Measurements from ENCODE around the gene MYCN.
"Not testable (repeated sequence)": the region's sequence is repeated elsewhere in the genome, so short reads cannot be mapped to it uniquely, and the experiment has no call there.

The MYCN gene

GRCh38 chr2:15959331-15960153 lies 19.2 kb downstream of the MYCN start:
- no peak for DNase-seq

DNA sequence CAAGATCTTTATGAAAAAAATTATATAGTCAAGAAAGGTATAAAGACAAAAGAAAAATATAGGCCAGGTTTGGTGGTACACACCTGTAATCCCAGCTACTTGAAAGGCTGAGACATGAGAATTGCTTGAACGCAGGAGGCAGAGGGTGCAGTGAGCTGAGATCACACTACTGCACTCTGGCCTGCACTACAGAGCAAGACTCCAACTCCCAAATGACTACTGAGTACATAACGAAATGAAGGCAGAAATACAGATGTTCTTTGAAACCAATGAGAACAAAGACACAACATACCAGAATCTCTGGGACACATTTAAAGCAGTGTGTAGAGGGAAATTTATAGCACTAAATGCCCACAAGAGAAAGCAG lies 19.8 kb downstream of the MYCN start:
- not testable (repeated sequence) for DNase-seq

GRCh38 chr2:15963109-15963976 lies 23.0 kb downstream of the MYCN start:
- not testable (repeated sequence) for DNase-seq

GRCh38 chr2:15963977-15964670 lies 23.8 kb downstream of the MYCN start:
- DNase-seq: no peak

GRCh38 chr2:15964936-15965563 lies 24.7 kb downstream of the MYCN start:
- no peak for DNase-seq

GRCh38 chr2:15965564-15966019 lies 25.2 kb downstream of the MYCN start:
- no peak for DNase-seq

DNA sequence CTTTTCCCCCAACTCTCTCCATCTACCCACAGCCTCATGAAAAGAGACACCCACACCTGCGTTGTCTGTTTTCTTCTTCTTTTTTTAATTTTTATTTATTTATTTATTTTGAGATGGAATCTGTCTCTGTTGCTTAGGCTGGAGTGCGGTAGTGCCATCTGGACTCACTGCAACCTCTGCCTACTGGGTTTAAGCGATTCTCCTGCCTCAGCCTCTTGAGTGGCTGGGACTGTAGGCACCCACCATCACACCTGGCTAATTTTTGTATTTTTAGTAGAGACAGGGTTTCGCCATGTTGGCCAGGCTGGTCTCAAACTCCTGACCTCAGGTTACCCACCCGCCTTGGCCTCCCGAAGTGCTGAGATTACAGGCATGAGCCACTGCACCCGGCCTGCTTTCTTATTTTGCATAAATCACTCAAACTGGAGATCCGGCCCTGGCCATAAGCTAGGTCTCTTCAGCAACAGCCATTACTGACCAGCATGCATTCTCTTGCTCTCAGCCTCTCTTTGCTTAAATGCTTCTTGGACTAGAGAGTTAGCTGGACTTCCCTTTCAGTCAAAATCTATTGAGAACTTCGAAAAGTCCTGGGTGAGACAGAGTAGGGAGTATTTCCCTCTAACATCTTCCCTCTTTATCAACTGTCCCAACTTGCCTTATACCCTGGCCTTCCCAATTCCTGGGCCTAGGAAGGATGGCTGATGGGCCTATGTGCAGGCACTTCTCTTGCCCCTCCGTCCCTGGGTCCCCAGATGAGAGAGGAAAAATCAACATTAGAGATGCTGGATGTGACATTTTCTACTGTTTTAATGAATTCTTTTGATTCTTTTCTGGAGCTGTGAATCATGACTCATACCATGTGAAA lies 27.3 kb downstream of the MYCN start:
- DNase-seq: no peak

GRCh38 chr2:15968280-15969178 lies 28.2 kb downstream of the MYCN start:
- no peak for DNase-seq

DNA sequence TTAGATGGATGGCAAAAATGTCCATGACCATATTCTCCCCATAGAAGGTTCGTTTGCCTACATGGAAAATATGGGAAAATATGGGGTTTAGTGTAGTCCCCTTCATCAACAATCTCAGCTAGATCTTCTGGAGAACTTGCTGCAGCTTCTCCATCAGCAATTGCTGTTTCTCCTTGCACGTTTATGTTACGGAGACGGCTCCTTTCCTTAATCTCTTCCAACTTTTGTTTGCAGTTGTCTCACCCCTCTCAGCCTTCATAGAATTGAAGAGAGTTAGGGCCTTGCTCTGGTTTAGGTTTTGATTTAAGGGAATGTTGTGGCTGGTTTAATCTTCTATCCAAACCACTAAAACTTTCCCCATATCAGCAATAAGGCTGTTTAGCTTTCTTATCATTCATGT lies 28.9 kb downstream of the MYCN start:
- DNase-seq: no peak

GRCh38 chr2:15970701-15971100 lies 30.4 kb downstream of the MYCN start:
- DNase-seq: no peak

GRCh38 chr2:15971351-15971750 lies 31.0 kb downstream of the MYCN start:
- no peak for DNase-seq

DNA sequence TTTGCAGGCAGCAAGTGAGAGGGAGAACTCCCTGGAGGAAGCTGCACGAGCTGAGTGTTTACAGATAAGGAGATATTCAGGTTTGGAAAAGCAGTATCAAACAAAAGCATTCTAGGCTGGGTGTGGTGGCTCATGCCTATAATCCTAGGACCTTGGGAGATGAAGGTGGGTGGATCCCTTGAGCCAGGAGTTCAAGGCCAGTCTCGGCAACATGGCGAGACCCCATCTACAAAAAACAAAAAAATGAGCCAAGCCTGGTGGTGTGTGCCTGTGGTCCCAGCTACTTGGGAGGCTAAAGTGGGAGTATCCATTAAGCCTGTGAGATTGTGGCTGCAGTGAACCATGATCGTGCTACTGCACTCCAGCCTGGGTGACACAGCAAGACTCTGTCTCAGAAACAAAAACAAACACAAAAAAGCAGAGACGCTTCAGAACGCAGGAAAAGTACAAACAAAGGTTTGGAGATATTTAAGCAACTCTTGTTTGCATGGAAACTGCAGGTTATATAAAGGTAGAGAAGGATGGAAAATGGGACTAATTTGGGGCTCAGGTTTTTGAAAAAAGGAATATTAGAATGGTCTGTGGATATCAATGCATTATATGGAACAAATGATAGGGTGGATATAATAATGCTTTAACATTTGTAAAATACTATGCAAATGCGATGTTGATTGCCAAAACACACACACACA lies 31.6 kb downstream of the MYCN start:
- no peak for DNase-seq

DNA sequence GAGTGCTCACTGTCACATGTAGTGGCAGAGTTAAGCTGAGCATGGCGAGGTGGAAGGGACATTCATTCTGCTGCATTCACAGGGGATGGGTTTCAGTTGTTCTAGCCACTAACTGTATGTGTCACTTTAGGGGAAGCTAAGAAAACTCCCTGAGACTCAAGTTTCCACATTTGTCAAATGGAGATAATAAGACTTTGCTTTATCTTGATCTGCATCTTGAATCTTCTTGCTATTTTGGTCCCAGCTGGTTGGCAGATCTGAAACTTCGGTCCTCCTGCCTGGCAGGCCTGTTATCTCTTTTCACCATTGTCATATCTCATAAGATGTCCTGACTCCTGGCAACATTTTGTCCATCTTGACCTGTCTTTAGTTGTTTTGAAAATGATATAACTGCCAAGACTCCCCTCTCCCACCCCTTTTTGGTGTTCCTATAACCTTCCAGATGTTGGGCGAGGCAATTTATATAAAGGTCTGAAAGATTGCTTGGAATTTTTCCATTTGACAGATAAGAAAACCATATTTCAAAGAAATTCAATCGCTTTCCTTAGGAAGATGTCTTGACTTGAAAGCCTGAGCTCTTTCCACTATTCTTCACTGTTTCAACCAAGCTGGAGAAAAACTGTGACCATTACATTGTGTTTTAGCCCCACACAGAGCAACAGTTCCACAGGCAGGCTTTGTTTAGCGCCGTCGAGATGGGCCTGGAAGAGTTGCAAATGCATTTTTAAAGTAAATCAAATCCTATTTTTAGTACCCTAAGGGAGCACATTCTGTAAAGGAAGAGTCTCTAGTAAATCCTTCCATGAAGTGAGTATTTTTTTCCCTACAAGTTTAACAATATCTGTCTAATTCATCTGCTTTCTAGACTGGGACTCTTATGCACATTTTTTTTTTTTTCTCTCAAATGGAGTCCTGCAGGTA lies 33.4 kb downstream of the MYCN start:
- DNase-seq: no peak

GRCh38 chr2:15974565-15975260 lies 34.4 kb downstream of the MYCN start:
- DNase-seq: no peak

DNA sequence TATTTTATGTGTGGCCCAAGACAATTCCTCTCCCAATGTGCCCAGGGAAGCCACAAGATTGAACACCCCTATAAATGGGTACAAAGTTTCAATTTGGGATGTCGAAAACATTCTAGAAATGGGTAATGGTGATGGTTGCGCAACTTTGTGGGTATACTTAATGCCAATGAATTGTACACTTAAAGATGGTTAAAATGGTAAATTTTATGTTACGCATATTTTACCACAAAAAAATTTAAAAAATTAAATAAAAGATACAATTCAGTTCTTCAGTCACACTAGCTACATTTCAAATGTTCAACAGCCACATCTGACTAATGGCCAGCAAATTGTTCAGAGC lies 34.9 kb downstream of the MYCN start:
- no peak for DNase-seq

DNA sequence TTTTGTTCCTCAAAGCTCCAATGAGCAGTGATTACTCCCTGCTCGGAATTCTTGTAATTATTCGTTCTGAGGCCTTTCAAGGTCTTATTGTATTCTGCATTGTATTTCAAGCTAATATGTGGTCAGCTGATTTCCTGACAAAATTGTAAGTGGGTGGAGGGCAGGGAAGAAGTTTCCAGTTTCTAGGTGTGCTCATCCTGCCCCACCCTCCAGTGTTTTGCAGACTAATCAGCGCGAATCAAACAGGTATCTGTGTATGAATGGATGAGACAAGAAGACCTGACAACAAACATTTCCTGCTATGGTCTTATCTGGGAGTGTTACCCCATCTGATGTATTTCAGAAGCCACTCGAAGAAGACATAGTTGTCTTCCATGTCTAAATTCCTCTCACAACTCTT lies 35.3 kb downstream of the MYCN start:
- no peak for DNase-seq

DNA sequence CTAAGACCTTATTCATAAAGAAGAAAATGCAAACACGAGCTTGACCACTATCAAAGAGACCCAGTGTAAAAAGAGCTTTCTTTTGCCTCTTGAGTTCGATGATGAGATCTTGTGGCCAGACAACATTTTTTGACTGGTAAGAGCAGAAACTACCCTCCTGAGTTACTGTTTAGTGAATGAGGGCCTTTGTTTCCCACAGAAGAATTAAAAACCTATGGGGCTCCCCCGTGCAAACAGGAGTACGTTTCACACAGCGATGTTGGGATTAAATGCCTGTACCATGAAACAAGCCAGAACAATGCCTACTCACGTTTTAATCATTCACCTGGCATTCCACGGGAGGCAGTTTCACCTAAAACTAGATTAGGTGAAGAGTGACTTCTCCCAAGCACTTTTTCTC lies 36.0 kb downstream of the MYCN start:
- DNase-seq: no peak

DNA sequence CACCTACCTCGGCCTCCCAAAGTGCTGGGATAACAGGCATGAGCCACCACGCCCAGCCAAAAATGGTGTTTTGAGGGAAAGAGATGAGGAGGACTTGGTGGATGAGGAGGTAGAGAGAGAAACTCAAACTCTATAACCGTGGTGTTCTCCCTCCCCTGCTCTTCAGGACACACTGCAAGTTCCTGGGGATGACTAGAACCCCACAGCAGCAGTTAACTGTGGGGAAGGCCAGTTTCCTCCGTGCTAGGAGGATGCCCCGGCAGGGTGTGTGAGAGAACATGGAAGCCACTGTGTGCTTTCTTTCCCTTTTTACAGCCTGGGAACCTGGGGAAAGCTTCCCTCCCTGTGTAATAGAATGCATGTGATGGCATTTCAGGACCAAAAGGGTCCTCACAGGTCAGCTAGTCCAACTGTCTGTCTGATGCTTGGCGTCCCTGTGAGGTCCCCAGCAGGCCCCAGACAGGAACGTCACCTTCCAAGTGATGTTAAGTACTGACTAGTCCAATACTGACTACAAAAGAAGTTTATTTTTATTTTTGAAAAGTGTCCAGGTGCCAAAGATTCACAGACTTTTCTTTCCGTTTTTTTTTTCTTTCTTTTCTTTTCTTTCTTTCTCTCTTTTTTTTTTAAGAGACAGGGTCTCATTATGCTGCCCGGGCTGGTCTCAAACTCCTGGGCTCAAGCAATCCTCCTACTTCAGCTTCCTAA lies 38.9 kb downstream of the MYCN start:
- DNase-seq: no peak
